GM12878 (cell line): Measurements from ENCODE around the gene L1CAM. TPM values are rescaled to one million over a fixed set of nuclear protein-coding genes. Genes with fewer than 3 reads are reported as not detected.

ENCODE experiments used
- ATAC-seq: fragments of 200-7000 bp; cut with Tn5 transposase; 3 replicates; pipeline ENCODE4 v1.9.1; 2020; ENCODE audit warnings: mild to moderate bottlenecking, moderate library complexity
- BruUV-seq: library from RNA; stranded (reverse); fragments of 400-500 nt; replicated peaks from 2 replicates; lab custom pipeline; 2021; lab: Mats Ljungman, UMichigan
- CTCF ChIA-PET: fragments of 300-600 bp; sonication (Branson Sonifier 250); formaldehyde crosslinking; extraction: SDS; loops from one replicate; lab custom pipeline; 2021; ENCODE audit warnings: inconsistent platforms; lab: Yijun Ruan, JAX
- POLR2A ChIA-PET: fragments of 350-600 bp; formaldehyde crosslinking; extraction: SDS; loops from one replicate; lab custom pipeline; 2021; ENCODE audit warnings: inconsistent platforms; lab: Charles Lee
- RAD21 ChIA-PET: fragments of 300-600 bp; sonication (Branson Sonifier 250); formaldehyde crosslinking; loops from one replicate; lab custom pipeline; 2023; ENCODE audit warnings: antibody characterized with exemption; ENCODE audit not compliant: unreplicated experiment; lab: Charles Lee
- SMC1A ChIA-PET: fragments of 300-600 bp; sonication (Branson Sonifier 250); formaldehyde crosslinking; loops from one replicate; lab custom pipeline; 2023; ENCODE audit not compliant: unreplicated experiment, uncharacterized antibody; lab: Charles Lee
- DNase-seq: peaks from one replicate; pipeline ENCODE4 v3.0.0-alpha.2; 2011; ENCODE audit warnings: low read depth, low spot score
- FAIRE-seq: peaks from 3 replicates; lab custom pipeline; 2011; peaks lifted over from hg19 to GRCh38; lab: Jason Lieb, UNC
- H2AFZ ChIP-seq: 2 replicates; pipeline ENCODE4 v1.6.0; 2011; ENCODE audit warnings: low read depth, low read length, control low read depth; ENCODE audit not compliant: control insufficient read depth
- H3K27ac ChIP-seq: 2 replicates; pipeline ENCODE4 v1.5.1; 2011; ENCODE audit warnings: control low read depth; ENCODE audit not compliant: control insufficient read depth, insufficient read depth
- H3K27me3 ChIP-seq, 2 experiments: replicated peaks in 1 of 2; 2 replicates each; pipeline versions ENCODE4 v1.6.0 to v1.6.1; 2011; ENCODE audit warnings: low read length in 1 of 2; ENCODE audit not compliant: control insufficient read depth in 2 of 2, insufficient read depth in 2 of 2
- H3K36me3 ChIP-seq, 2 experiments: 2 replicates each; pipeline ENCODE4 v1.5.1; 2011; ENCODE audit warnings: low read length in 1 of 2; ENCODE audit not compliant: control insufficient read depth in 2 of 2, insufficient read depth in 2 of 2
- H3K4me1 ChIP-seq: 2 replicates; pipeline ENCODE4 v1.6.1; 2011; ENCODE audit warnings: mild to moderate bottlenecking, low read length, moderate library complexity, mixed read lengths; ENCODE audit not compliant: control insufficient read depth, insufficient read depth
- H3K4me2 ChIP-seq: 2 replicates; pipeline ENCODE4 v1.6.0; 2011; ENCODE audit warnings: control low read depth; ENCODE audit not compliant: control insufficient read depth, insufficient read depth
- H3K4me3 ChIP-seq: fragments of 200-600 bp; sonication (generic); 2 replicates; pipeline ENCODE4 v1.5.1; 2016
- H3K79me2 ChIP-seq: 2 replicates; pipeline ENCODE4 v1.6.0; 2011; ENCODE audit warnings: low read length; ENCODE audit not compliant: control insufficient read depth, insufficient read depth
- H3K9ac ChIP-seq: 2 replicates; pipeline ENCODE4 v1.8.0; 2011; ENCODE audit warnings: low read length, control low read depth, mixed read lengths; ENCODE audit not compliant: control insufficient read depth, insufficient read depth
- H3K9me3 ChIP-seq: replicated peaks from 3 replicates; pipeline ENCODE4 v1.5.1; 2011; ENCODE audit warnings: mild to moderate bottlenecking, low read length; ENCODE audit not compliant: control insufficient read depth, insufficient read depth
- H4K20me1 ChIP-seq: 2 replicates; pipeline ENCODE4 v1.6.0; 2011; ENCODE audit not compliant: control insufficient read depth, insufficient read depth
- ATF7 ChIP-seq: fragments of 450-650 bp; IDR thresholded peaks from 2 replicates; pipeline ENCODE4 v1.6.1; 2016; ENCODE audit warnings: low read depth, mild to moderate bottlenecking
- BCL11A ChIP-seq: IDR thresholded peaks from 2 replicates; pipeline ENCODE4 v1.6.1; 2011; ENCODE audit warnings: low read depth, low read length
- FOXK2 ChIP-seq: fragments of 450-650 bp; IDR thresholded peaks from 2 replicates; pipeline ENCODE4 v1.6.1; 2017; ENCODE audit warnings: mild to moderate bottlenecking, moderate library complexity
- KDM1A ChIP-seq: fragments of 200-600 bp; sonication (generic); IDR thresholded peaks from 2 replicates; pipeline ENCODE4 v1.6.1; 2016; ENCODE audit warnings: borderline replicate concordance
- MAX ChIP-seq: IDR thresholded peaks from 2 replicates; pipeline ENCODE4 v1.6.1; 2012; ENCODE audit warnings: low read depth, low read length, improper control_type of control experiment
- MEF2A ChIP-seq: IDR thresholded peaks from 2 replicates; pipeline ENCODE4 v1.6.1; 2011; ENCODE audit warnings: low read depth, mild to moderate bottlenecking, low read length, moderate library complexity; ENCODE audit not compliant: insufficient read depth
- RELB ChIP-seq: fragments of 450-650 bp; IDR thresholded peaks from 2 replicates; pipeline ENCODE4 v1.6.1; 2017; ENCODE audit warnings: low read depth, mild to moderate bottlenecking, moderate library complexity
- SIX5 ChIP-seq: IDR thresholded peaks from 2 replicates; pipeline ENCODE4 v1.6.1; 2011; ENCODE audit warnings: mild to moderate bottlenecking, low read depth, low read length, moderate library complexity; ENCODE audit not compliant: severe bottlenecking
- SMAD5 ChIP-seq: IDR thresholded peaks from 2 replicates; pipeline ENCODE4 v1.6.1; 2016; ENCODE audit warnings: antibody characterized with exemption, low read depth
- ZNF217 ChIP-seq: fragments of 450-650 bp; IDR thresholded peaks from 2 replicates; pipeline ENCODE4 v1.6.1; 2017; ENCODE audit warnings: antibody characterized with exemption, mild to moderate bottlenecking
- ZNF687 ChIP-seq: fragments of 450-650 bp; IDR thresholded peaks from 2 replicates; pipeline ENCODE4 v1.6.1; 2017; ENCODE audit warnings: mild to moderate bottlenecking, moderate library complexity
- WGBS: methylation state at CpG from one replicate; pipeline ENCODE4 v1.1.6; 2016; ENCODE audit warnings: low lambda C conversion rate; ENCODE audit not compliant: insufficient replicate concordance, insufficient coverage; ENCODE audit errors: missing lambda C conversion rate; 5-methylcytosine and 5-hydroxymethylcytosine counted together
- in situ Hi-C: fragments of 300-500 bp; cut with MboI; formaldehyde crosslinking; loops from 9 replicates; pipeline ENCODE4 v1.14.3; 2018; ENCODE audit warnings: mixed read lengths
- intact Hi-C: fragments of 100-400 bp; cut with micrococcal nuclease; formaldehyde crosslinking; loops from one replicate; pipeline ENCODE4 v1.14.2; 2022; ENCODE audit not compliant: unreplicated experiment
- polyA plus RNA-seq, 11 experiments: library from polyadenylated mRNA; depleted of rRNA in 4 of 11; unstranded in 6 of 11; stranded (reverse) in 5 of 11; fragments of >200 nt; fragmentation: Nextera tagmentation in 4 of 11; fragmentation: Illumina TruSeq in 1 of 11; extraction: Ambion mirVana in 4 of 11; extraction: Trizol in 1 of 11; gene quantifications; 1 replicate in 1 of 11; 2 replicates in 10 of 11; pipeline versions ENCODE4 v1.2.1 to v1.2.3, GENCODE V29; 2011 to 2016; ENCODE audit warnings: inconsistent platforms in 2 of 11, missing spikeins in 2 of 11, low read depth in 1 of 11
- total RNA-seq, 4 experiments: library from RNA; depleted of rRNA in 3 of 4; stranded (reverse); fragments of >200 nt in 3 of 4; fragmentation: Illumina TruSeq in 1 of 4; extraction: Trizol in 1 of 4; gene quantifications; 2 replicates each; pipeline versions ENCODE4 v1.2.1 to v1.2.3, GENCODE V29; 2013 to 2021
- TF ChIP-seq, protein P1 (sequence below): IDR thresholded peaks from 2 replicates; pipeline ENCODE4 v1.6.1; 2011; ENCODE audit warnings: borderline replicate concordance, low read depth, mild to moderate bottlenecking, moderate library complexity, mixed read lengths, low read length; ENCODE audit not compliant: insufficient read depth; ENCODE audit errors: extremely low read length
- TF ChIP-seq, protein P2 (sequence below): fragments of 150-350 bp; IDR thresholded peaks from 2 replicates; pipeline ENCODE4 v1.6.1; 2014; ENCODE audit warnings: mild to moderate bottlenecking, low read depth, low read length

L1CAM gene
- total and polyA plus RNA-seq, 10 of the 15 experiments (the other 5 are each of a cell fraction or from before 2014, with no cell fraction given) = 0.01 to 0.64 (median 0.09) TPM; not detected in 5

DNA sequence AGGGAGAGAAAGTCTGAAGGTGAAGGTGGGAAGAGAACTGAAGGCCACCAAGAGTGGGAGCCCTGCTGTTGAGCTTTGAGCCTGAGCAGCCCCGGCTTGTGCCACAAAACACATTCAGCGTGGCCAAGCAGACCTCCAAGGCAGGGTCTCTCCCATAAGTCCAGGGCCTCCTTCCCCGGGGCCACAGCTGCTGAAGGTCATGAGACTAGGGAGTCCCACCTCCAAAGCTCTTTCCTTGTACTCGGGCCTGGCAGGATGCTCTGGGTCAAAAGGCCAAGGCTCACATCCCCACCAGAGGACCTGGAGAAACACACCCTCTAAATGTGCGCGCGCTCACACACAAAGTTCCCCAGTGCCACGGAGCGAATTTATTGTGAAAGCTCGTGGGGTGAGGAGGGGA lies 43.6 kb upstream of the L1CAM start:
- Histone ChIP-seq H3K79me2 (peaks cover 30% of the 10 kb centered on the region), H3K4me3 (no peak overlapping the region; the same call in 1 of the 2 replicates), H4K20me1 (no peaks in the 10 kb centered on the region), H3K27ac (0 out of 2 replicates have a peak overlapping the region, but pooled peaks have one; percentile 50), H3K36me3 (peaks cover 0 to 2% of the 10 kb centered on the region in 2 experiments; a peak in 3 of 4 replicates), H3K4me1 (no peaks in the 10 kb centered on the region; the same call in 1 of the 2 replicates), H3K4me2 (0 out of 2 replicates have a peak overlapping the region, but pooled peaks have one; percentile 68), H3K27me3 (no peaks in the 10 kb centered on the region), H3K9me3 (no peaks in the 10 kb centered on the region; the same call in 2 of the 3 replicates), H2AFZ (no peak overlapping the region), H3K9ac (no peak overlapping the region)
- no TSS peak for BruUV-seq
- ChIA-PET POLR2A (interaction anchor here (0.5 to 5.8 kb wide), 4 partner anchors 18 to 135 kb away, joined by 3 to 68 read pairs (median 5); partner anchors contain the start of genes HCFC1, IDH3G, SSR4 and TMEM187), CTCF (interaction anchor here (1.8 to 8.7 kb wide), 2 partner anchors 18 to 166 kb away, joined by 5 to 172 read pairs; partner anchors contain the start of genes PLXNB3 and RENBP), SMC1A (interaction anchor here (1.7 kb wide), 1 partner anchor 39 kb away, joined by 4 read pairs; no protein-coding TSS in a partner anchor), RAD21 (no interaction called here)
- in situ Hi-C loops = loop anchor here (10.0 kb wide), 1 partner anchor 55 kb away; no protein-coding TSS in a partner anchor
- intact Hi-C loops = loop anchor here (5.0 kb wide), 2 partner anchors 207 to 443 kb away; partner anchors contain the start of genes ABCD1, BCAP31 and FLNA
- FAIRE-seq (no peak), ATAC-seq (no peak), DNase-seq (no peak)
- WGBS = 93% methylated on average over 10 of the region's 10 CpGs
- TF ChIP-seq FOXK2 (no peak), MEF2A (no peak), RELB (no peak), MAX (no peak), KDM1A (no peak), ATF7 (no peak), SIX5 (no peak), BCL11A (no peak), SMAD5 (no peak), ZNF687 (no peak), ZNF217 (no peak)
- TF ChIP-seq, protein P1, sequence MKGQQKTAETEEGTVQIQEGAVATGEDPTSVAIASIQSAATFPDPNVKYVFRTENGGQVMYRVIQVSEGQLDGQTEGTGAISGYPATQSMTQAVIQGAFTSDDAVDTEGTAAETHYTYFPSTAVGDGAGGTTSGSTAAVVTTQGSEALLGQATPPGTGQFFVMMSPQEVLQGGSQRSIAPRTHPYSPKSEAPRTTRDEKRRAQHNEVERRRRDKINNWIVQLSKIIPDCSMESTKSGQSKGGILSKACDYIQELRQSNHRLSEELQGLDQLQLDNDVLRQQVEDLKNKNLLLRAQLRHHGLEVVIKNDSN = no peak
- TF ChIP-seq, protein P2, sequence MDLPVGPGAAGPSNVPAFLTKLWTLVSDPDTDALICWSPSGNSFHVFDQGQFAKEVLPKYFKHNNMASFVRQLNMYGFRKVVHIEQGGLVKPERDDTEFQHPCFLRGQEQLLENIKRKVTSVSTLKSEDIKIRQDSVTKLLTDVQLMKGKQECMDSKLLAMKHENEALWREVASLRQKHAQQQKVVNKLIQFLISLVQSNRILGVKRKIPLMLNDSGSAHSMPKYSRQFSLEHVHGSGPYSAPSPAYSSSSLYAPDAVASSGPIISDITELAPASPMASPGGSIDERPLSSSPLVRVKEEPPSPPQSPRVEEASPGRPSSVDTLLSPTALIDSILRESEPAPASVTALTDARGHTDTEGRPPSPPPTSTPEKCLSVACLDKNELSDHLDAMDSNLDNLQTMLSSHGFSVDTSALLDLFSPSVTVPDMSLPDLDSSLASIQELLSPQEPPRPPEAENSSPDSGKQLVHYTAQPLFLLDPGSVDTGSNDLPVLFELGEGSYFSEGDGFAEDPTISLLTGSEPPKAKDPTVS = no peak
